ENCODE results near the gene C1orf53. TPM values are rescaled to one million over a fixed set of nuclear protein-coding genes. Genes with fewer than 3 reads are reported as not detected.
A peak's percentile ranks its signal among the peaks of the same experiment; 100 is the strongest.
"Not testable (repeated sequence)": the region's sequence is repeated elsewhere in the genome, so short reads cannot be mapped to it uniquely, and the experiment has no call there.

The C1orf53 gene
- polyA plus RNA-seq, 1 of the 3 experiments (the other 2 are of a cell fraction): 24.9 TPM

GRCh38 chr1:197902454-197903195 lies at the start of gene C1orf53 (continued):
- TF ChIP-seq REST (IDR thresholded peaks at IDR 0.05; ENCODE audit: low read depth, low read length) (no peak), MEF2A (IDR thresholded peaks at IDR 0.05; ENCODE audit: borderline replicate concordance, low read depth) (no peak), TAF1 (IDR thresholded peaks at IDR 0.05; ENCODE audit: borderline replicate concordance, low read depth, low read length) (peak; percentile 47; the same call in 1 of the 2 replicates), SIN3A (IDR thresholded peaks at IDR 0.05; ENCODE audit: borderline replicate concordance, low read depth, low read length) (peak; percentile 41; the same call in 1 of the 2 replicates), USF1 (IDR thresholded peaks at IDR 0.05; ENCODE audit: borderline replicate concordance, low read depth) (no peak), GABPA (IDR thresholded peaks at IDR 0.05; ENCODE audit: low read depth) (no peak)

- H3F3A ChIP-seq (replicated peaks; ENCODE audit: insufficient read depth); H3K79me2 ChIP-seq (ENCODE audit: insufficient read depth); H3K27ac ChIP-seq (ENCODE audit: low read depth in 2 of 2, low read length in 1 of 2); DNase-seq; H3K9me2 ChIP-seq; H3K9ac ChIP-seq; H4K20me1 ChIP-seq (ENCODE audit: insufficient read depth); H3K36me3 ChIP-seq (replicated peaks in 1 of 2; ENCODE audit: control insufficient read depth in 1 of 2, insufficient read depth in 2 of 2, low read length in 1 of 2); CTCF ChIA-PET; POLR2A ChIA-PET; H2AFZ ChIP-seq (ENCODE audit: low read depth); H3K4me2 ChIP-seq; H3K4me1 ChIP-seq (ENCODE audit: control insufficient read depth in 1 of 2, insufficient read depth in 2 of 2, low read depth in 1 of 2, low read length in 1 of 2); H3K4me3 ChIP-seq (ENCODE audit: low read depth in 2 of 2, low read length in 1 of 2); H3K9me3 ChIP-seq; H3K27me3 ChIP-seq (ENCODE audit: insufficient read depth): not testable (repeated sequence)
- WGBS (ENCODE audit: low lambda C conversion rate): 25% methylated on average over 2 of the region's 2 CpGs
Measured at GRCh38 chr1:197855751-197856150, 46.7 kb upstream of the C1orf53 start.

- no peak overlapping the region for H3K27ac ChIP-seq (ENCODE audit: low read depth in 2 of 2, low read length in 1 of 2)
- no peak overlapping the region for H3K4me2 ChIP-seq
- DNase-seq: no peak
- ChIA-PET POLR2A (no interaction called here), CTCF (interaction anchor here (1.5 kb wide), 1 partner anchor 11 kb away, joined by 4 read pairs; no protein-coding TSS in a partner anchor)
- H3K27me3 ChIP-seq (ENCODE audit: insufficient read depth): no peaks in the 10 kb centered on the region
- H3K4me1 ChIP-seq (ENCODE audit: control insufficient read depth in 1 of 2, insufficient read depth in 2 of 2, low read depth in 1 of 2, low read length in 1 of 2): no peaks in the 10 kb centered on the region
- WGBS (ENCODE audit: low lambda C conversion rate): 73% methylated on average over 2 of the region's 2 CpGs
- no peak for TF ChIP-seq RFX5 (IDR thresholded peaks at IDR 0.05; ENCODE audit: low read length)
- TF ChIP-seq NRF1 (IDR thresholded peaks at IDR 0.05; ENCODE audit: low read depth, low read length): no peak
- no peak for TF ChIP-seq FOXM1 (IDR thresholded peaks at IDR 0.05; ENCODE audit: low read depth)
- no peak for TF ChIP-seq YY1 (IDR thresholded peaks at IDR 0.05; ENCODE audit: low read depth)
- TF ChIP-seq PBX3 (IDR thresholded peaks at IDR 0.05): no peak
- TF ChIP-seq EZH2phosphoT487 (IDR thresholded peaks at IDR 0.05; ENCODE audit: borderline replicate concordance, low read depth): no peak
- TF ChIP-seq TEAD4 (IDR thresholded peaks at IDR 0.05; ENCODE audit: borderline replicate concordance, insufficient read depth): no peak
- no peak for TF ChIP-seq FOSL2 (IDR thresholded peaks at IDR 0.05; ENCODE audit: borderline replicate concordance, low read depth)
- no peak for TF ChIP-seq FOXJ3 (CRISPR knock-in tag; IDR thresholded peaks at IDR 0.05)
- no peak for TF ChIP-seq RXRA (IDR thresholded peaks at IDR 0.05; ENCODE audit: borderline replicate concordance, low read depth)
- no peak for TF ChIP-seq GABPA (IDR thresholded peaks at IDR 0.05; ENCODE audit: low read depth)
- TF ChIP-seq SIN3A (IDR thresholded peaks at IDR 0.05; ENCODE audit: borderline replicate concordance, low read depth, low read length): no peak
- TF ChIP-seq MEF2A (IDR thresholded peaks at IDR 0.05; ENCODE audit: borderline replicate concordance, low read depth): no peak
- TF ChIP-seq MAX (IDR thresholded peaks at IDR 0.05; ENCODE audit: low read depth): no peak
- no peak overlapping the region for H3K4me3 ChIP-seq (ENCODE audit: low read depth in 2 of 2, low read length in 1 of 2)
- H2AFZ ChIP-seq (ENCODE audit: low read depth): no peak overlapping the region
- H3K9me2 ChIP-seq: no peaks in the 10 kb centered on the region
- no peak overlapping the region for H3K9ac ChIP-seq
- no peaks in the 10 kb centered on the region for H4K20me1 ChIP-seq (ENCODE audit: insufficient read depth)
- H3F3A ChIP-seq (replicated peaks; ENCODE audit: insufficient read depth): no peaks in the 10 kb centered on the region
- H3K9me3 ChIP-seq: no peaks in the 10 kb centered on the region
- H3K36me3 ChIP-seq (replicated peaks in 1 of 2; ENCODE audit: control insufficient read depth in 1 of 2, insufficient read depth in 2 of 2, low read length in 1 of 2): no peaks in the 10 kb centered on the region
- no peaks in the 10 kb centered on the region for H3K79me2 ChIP-seq (ENCODE audit: insufficient read depth)
Measured at GRCh38 chr1:197857477-197857876, 45.0 kb upstream of the C1orf53 start.
